GM19035 (cell line): ENCODE results near the gene GLDC.
A peak's percentile ranks its signal among the peaks of the same experiment; 100 is the strongest.
"Not testable (repeated sequence)": the region's sequence is repeated elsewhere in the genome, so short reads cannot be mapped to it uniquely, and the experiment has no call there.

ENCODE experiments used
- ATAC-seq: cut with Tn5 transposase; IDR thresholded peaks from one replicate; pipeline ENCODE4 v1.9.1; 2021; ENCODE audit not compliant: unreplicated experiment

GLDC gene

DNA sequence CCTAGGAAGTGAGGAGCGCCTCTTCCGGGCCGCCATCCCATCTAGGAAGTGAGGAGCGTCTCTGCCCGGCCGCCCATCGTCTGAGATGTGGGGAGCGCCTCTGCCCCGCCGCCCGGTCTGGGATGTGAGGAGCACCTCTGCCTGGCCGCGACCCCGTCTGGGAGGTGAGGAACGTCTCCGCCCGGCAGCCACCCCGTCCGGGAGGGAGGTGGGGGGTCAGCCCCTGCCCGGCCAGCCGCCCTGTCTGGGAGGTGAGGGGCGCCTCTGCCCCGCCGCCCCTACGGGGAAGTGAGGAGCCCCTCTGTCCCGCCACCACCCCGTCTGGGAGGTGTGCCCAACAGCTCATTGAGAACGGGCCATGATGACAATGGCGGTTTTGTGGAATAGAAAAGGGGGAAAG lies 22.7 kb downstream of the GLDC start:
- not testable (repeated sequence) for ATAC-seq

DNA sequence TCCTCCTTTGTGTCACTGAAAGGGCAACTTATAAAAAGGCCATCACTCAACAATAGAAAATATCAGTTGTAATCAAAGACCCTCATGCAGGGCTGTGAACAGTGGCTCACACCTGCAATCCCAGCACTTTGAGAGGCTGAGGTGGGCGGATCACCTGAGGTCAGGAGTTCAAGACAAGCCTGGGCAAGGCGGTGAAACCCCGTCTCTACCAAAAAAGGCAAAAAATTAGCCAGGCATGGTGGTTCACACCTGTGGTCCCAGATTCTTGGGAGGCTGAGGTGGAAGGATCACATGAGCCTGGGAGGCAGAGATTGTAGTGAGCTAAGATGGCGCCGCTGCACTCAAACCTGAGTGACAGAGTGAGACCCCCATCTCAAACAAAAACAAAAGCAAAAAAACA lies 24.7 kb downstream of the GLDC start:
- ATAC-seq: no peak

DNA sequence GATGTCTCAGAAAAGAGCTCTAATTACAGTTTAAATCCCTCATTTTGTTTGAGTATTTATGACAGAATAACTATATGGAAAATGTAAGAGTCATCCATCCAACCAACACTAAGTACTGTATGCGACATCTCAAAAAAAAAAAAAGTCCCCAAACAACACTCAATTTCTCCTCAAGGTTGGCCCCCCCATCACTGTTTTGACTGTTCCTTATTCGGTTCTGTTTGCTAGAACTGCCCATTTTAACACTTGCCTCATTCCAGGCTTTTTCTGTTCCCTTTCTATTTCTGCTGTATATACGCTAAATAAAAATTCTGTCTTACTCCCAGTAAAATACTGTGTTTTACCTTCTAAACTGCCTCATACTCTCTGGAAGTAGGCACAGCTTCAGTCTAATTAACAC lies 25.2 kb downstream of the GLDC start:
- no peak for ATAC-seq

DNA sequence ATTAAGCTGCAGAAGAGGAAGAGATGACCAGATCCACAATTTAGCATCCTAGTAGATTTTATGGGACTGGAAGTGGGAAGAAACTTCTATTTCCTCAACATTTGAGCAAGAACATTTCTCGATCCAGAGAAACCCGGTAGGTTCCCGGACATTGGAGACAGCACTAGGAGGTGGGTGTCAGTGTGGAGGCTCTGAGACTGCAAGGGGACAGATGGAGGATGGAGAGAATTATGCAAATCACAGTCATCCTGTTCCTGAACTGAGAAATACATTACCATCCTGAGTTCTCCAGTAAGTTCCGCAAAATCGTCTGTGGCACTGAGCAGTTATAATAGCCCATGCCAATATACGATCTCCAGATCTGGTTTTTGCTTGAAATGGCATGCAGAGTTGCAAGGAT lies 25.6 kb downstream of the GLDC start:
- no peak for ATAC-seq

DNA sequence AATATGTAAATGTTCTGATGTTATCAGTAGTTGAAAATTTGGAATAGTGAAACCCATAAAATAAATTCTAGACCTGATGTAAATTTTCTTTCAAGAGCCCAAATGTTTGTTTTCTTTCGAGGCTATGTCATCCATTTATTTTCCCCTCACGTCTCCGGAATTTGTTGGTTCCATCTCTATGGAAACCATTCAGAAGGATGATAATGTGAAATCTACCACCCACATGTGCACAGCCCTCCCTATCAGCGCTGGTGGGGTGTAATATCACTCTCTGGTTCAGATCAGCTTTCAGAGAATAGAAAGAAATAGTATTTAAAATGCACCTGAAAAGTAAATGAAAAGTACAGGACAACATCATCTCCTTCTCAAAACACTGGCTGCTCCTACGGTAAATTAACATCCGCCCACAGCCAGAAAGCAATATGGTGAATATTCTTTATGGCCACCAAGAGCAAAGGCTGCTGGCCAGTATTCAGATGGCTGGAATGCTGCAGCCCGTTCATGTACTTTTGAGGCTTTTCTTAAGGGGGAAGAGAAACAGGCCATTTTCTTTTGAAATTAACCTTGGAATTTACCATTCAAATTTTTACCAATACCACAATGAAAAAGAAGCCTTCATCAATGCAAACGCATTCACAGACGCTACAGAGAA lies 28.5 kb downstream of the GLDC start:
- no peak for ATAC-seq

DNA sequence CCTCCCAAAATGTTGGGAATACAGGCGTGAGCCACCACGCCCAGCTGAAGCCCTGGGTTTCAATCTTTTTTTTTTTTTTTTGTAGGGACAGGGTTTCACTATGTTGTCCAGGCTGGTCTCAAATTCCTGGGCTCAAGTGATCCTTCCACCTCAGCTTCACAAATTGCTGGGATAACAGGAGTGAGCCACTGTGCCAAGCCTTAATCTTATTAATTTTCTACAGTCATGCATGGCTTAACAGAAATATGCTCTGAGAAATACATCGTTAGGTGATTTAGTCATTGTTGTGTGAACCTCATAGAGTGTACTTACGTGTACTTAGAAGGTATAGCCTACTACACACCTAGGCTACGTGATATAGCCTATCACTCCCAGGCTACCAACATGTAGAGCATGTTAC lies 31.0 kb downstream of the GLDC start:
- no peak for ATAC-seq

DNA sequence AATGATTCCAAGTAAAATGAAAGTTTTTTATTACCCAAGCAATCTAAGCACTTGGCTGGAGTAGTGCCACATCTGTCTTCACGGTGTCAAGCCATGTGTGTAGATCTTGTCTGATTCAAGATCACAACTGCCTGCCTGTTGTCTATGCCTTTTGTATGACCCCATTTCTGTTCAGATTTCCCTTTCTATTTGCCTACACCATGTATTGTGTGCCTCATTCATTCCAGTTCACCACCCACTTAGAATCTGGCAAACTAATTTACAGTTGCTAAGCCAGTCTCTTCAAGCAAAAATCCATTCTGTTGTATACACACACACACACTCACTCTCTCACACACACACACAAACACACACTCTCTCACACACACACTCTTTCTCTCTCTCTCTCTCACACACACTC lies 33.7 kb downstream of the GLDC start:
- ATAC-seq: no peak

DNA sequence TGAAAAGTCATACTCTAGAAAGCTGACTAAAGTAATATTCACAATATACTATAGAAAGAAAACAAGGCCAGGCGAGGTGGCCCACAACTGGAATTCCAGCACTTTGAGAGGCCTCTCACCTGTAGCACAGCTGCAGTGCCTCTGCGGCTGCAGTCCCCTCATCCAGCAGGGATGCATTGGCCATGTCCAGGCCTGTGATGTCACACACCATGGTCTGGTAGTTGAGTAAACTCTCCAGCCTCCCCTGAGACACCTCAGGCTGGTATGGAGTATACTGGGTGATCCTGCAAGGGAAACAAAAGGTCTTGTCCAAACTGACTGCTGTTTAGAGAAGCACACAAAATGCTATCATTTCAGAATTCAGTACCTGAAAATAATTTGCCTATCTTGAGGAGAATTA lies 35.5 kb downstream of the GLDC start:
- no peak for ATAC-seq

DNA sequence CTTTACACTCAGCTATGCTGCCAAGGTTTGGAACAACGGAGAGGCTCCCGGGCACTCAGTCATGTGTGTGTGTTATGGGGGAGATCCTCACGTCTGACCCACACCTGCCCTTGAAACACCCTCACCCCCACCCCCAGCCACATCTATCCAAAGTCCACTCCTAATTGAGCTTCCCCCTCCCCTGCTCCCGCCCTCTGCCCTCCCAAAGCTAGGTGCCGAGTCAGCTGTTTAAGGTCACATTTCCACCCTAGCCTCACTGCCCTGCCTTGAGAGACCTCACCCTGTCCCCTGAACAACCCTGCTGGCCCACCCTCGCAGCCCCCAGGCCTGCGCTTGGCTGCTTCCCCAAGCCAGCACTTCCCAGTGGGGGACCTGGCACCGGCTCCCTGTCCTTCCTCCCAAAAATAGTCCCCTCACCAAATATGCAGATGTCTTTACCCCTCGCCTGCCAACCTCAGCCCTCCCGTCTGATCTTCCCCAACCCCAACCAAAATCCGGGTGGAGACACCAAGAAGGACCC lies 36.0 kb downstream of the GLDC start:
- no peak for ATAC-seq

DNA sequence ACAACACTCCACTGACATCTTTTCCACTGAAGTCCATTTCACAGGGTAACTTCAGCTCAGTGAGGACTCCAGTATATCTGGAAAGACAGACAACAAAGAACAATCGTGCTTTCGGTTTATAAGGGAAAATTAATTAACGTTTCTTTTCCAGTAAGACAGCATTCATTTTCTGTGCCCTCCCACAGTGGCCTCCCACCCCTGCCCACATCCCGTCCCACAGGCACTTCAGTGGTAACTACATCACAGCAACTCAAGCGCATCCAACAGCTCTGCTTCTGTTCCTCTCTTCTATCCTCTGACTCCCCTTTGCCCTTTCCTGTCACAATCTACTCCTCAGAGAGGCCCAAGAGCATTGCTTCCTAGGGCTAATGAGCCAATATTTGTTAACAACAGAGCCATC lies 40.3 kb downstream of the GLDC start:
- peak; percentile 75 for ATAC-seq

DNA sequence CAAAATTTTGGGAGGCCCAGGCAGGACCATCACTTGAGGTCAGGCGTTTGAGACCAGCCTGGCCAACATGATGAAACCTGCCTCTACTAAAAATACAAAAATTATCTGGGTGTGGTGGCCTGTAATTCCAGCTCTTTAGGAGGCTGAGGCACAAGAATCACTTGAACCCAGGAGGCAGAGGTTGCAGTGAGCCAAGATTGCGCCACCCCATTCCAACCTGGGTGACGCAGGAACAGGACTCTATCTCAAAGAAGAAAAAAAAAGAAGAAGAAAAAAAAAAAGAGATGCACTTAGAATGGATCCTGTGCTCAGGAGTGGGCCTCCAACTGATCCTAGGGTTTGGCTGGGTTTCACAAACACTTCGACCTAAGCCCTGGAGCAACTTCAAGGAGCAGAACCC lies 45.1 kb downstream of the GLDC start:
- ATAC-seq: no peak

DNA sequence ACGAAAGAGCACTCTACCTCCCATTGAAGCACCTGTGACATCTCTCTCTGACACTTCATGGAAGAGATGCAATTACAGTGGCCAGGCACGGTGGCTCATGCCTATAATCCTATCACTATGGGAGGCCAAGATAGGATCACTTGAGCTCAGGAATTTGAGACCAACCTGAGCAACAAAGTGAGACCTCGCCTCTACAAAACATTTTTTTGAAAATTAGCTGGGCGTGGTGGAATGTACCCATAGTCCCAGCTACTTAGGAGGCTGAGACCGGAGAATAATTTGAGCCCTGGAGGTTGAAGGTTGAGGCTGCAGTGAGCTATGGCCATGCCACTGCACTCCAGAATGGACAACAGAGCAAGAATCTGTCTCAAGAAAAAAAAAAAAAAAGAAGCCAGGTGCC lies 45.5 kb downstream of the GLDC start:
- no peak for ATAC-seq

DNA sequence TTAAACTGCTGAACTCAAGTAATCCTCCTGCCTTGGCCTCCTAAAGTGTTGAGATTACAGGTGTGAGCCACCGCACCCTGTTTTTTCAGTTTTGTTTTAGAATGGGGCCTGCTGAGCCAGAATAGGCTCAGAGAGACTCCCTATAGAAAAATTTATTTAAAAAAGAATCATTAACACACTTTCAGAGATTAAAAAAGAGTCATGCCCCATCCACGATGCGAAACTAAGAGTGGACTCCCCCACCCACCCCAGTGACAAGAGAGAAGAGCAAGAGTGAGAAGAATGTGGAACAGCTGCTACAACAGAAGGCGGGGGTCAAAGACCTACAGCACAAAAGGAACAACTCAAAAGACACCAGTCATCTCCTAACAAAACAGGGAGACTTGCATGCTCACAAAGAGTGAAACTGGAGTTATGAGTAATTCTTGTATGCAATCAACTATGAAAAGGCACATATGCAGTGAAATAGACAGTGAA lies 47.2 kb downstream of the GLDC start:
- peak; percentile 98 for ATAC-seq

DNA sequence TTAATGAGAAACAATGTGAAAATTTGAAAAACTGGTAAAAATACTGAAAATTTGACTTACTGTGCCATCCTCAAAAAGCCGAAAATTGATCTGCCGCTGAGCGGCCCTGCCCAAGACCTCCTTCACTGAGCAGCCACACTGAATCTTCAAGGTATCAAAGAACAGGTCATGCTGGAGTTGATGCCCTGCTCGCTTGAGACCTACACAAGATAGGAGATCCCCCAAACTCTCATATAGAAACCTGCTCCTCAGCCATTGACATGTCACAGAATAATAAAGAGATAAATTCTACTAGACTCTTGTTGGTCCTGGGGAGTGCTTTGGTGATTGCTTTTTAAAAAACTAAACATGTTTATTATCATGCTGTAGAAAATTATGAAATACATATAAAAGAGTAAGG lies 52.7 kb downstream of the GLDC start:
- ATAC-seq: no peak

DNA sequence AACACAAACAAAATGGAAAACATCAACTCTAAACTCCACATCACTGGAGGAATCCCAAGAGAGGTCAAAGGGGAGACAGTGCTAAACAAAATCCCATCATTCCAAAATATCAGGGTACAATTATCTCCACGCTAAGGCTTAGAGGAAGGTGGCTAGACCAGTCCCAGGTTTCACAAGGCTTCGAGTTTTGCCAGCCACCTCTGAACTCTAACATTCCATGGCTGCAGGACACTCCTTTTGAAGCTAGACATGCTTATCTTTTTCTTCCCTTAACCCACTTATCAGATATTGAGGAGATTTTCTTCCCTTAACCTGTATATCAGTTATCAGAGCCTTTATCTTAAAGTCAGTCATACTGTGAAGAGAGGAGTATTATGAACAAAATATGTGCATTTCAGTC lies 53.3 kb downstream of the GLDC start:
- no peak for ATAC-seq

DNA sequence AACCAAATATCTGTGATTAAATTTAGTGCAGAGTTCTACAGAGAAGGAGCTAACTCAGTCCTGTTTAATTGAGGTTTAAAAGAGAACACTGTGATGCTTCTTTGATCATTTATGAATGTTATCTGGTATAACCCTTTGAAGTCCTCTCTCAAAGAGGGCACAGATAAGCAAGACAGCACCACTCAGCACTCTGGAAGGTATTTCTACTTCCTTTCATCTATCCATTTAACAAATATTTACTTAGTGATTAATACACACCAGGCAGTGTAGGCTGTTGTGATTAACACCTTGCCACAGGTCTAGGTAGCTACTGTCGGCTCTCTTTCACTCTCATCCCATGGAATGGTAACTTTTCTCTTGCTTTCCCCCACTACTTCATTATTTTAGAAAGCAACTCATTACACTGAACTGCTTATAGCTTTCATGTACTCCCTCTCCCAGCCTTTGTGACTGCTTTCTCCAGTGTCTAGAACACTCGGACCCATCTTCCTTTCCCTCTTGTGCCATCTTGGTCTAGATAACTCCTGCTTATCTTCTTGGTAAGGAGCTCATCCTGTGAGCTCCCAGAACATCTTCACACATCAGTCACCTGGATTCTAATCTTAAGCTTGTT lies 54.7 kb downstream of the GLDC start:
- ATAC-seq: no peak

DNA sequence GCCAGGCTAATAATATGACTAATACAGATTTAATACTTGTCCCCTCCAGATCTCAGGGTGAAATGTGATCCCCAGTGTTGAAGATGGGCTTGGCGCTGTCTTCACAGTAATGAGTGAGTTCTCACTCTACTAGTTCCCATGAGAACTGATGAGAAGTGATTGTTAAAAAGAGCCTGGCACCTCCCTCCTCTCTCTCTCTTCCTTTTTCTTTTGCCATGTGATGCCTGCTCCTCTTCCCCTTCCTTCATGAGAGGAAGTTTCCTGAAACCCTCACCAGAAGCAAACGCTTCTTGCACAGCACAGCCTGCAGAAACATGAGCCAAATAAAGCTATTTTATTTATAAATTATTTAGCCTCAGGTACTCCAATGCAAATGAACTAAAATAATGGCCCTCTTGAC lies 55.2 kb downstream of the GLDC start:
- no peak for ATAC-seq

DNA sequence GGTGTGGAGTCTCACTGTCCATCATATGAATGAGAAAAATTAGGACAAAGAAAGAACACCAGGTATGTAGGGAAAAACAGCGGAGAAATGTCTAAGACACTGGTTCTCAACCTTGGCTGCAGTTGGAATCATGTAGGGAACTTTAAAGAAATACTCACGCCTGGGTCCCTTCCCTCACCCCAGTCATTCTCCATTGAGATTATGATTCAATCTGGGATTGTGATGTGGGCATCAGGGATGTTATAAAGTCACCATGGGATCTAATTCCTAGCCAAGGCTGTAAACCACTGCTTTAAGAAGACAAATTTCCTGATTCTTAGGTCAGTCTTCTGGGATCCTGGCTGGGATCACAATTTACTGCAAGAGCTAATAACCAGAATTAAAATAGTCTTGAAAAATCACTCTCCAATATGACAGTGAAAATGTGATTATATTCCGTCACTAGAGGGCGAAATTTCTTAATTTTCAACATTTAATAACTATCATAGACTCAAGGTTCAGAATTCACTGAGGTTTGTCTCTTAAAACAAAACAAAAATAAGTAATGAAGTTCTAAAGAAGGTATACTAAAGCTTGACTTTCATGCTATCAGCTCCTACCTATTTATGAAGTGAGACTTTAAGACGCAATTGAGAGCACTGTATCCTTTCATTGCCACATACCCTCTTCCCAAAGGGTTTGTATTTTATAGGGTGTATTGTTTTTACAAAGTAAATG lies 60.5 kb downstream of the GLDC start:
- ATAC-seq: peak; percentile 49

DNA sequence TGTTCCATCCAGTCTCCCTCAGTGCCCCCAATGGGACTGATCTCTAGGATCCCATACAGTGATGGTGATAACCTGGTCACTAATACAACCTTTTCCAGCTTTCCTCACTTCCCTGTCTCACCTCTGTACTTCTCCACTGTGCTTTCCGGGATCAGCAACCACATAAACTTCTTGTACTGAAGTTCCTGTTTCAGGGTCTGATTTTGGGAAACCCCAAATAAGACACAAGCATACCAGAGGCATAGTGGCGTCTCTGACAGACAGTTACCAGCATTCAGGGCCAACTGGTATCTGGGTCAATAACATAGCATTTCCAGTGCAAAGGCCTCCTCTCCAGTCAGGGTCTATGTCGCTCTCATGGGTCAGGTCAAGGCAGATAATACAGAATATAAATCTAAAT lies 64.3 kb downstream of the GLDC start:
- no peak for ATAC-seq

DNA sequence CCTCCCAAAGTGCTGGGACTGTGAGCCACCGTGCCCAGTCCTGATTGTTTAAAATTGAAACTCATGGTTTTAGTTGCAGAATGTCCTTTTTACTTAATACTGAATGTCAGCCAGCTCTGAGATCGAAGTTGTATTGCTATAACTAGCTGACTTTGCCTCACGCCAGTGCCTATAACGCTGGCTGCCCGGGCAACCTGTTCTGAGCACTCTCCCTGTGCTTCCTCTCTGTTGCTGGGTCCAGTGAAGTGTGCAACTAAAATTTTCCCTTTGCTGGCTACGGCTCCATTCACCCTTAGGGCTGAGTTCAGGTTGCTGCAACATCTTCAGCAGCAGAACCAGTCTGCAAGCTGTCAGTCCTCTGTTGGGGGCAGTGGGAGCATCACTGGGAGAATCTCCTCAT lies 65.9 kb downstream of the GLDC start:
- no peak for ATAC-seq

DNA sequence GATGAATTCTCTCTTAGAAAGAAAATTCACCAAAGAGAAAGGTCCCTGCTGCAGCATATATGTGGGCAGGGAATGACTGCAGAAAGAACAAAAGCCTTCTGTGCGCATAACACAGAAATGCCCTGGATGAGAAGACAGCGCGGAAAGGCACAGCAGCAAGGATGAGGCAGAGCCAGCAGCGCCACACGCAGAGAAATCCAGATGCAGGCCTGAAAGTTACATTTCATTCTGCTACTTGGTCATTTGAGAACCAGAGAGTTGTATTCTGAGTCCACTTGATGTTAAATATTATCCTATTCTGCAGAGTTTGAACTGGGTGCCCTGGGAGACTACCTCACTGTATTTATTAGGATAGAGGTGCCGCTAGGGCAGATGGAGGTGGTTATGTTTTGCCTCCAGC lies 68.5 kb downstream of the GLDC start:
- no peak for ATAC-seq

DNA sequence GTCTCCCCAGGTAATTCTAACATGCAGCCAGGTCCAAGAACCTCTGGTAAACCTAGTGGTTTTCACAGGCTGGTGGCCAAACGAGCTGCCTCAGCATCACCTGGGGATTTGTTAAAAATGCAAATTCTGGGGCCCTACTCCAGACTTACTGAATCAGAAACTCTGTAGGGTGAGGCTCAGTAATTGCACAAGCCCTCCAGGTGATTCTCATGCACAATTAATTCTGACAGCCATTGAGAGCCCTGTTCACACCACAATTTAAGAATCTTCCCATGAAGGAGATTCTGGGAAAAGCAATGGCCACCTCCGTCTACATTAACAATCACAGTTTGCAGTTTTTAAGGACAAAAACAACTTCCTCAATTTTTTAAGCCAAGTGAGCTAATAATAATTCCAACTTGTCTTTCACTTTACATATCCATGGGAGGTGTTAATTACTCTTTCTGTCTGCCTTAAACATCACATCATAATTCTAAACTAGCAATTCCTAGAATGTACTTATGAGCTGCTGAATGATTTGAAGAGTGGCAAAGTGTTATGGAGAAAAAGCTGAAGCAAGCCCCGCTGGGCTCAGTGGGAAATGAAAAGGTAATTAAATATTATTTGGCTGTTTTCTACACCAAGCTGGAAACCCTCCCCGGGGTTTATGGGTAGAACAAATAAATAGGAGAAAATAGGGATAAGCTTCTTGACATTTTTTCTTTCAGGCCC lies 70.0 kb downstream of the GLDC start:
- ATAC-seq: peak; percentile 98
